Measurements from ENCODE around the gene OGFRL1.

The OGFRL1 gene

GRCh38 chr6:71334768-71335167, 46.2 kb downstream of the OGFRL1 start:
- DNase-seq (ENCODE audit: low spot score), result no peak

- no peak for DNase-seq (ENCODE audit: low spot score)
These were observed 46.9 kb downstream of the OGFRL1 start for GRCh38 chr6:71335544-71335943.

GRCh38 chr6:71336901-71337300, 48.3 kb downstream of the OGFRL1 start:
- DNase-seq (ENCODE audit: low spot score), result no peak

DNA sequence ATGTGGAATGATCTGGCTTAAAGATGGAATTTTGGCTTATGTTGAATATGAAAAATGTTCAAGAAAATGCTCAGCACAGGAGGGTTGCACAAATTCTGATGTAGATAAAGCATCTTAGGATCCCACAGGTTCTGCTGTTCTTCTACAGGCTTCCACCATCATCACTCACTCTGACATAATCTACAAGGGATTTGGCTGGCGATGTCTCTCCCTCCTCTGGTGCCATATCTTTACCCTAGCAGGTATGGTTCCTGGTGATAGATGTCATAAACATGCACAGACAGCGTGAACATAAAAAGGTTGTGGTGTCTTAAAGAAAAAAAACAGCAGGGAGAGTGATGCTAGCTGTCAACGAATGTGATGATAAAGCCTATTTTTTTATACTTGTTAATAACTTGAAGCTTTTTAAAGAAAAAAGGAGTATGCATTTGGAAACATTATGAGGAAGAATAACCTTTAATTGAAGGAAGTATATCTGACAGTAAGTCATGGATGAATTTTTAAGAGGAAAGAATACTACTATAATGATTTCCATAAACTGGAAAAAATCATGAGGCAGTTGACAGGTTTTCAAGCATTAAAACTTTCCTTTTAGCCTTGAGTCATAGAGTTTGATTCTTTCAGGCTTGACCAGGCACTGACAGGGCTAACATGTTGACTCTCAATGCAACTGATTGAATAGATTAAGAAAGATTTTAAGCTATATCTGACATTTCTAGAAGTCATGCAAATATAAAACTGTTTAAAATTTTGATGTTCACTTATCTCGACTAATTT, 50.1 kb downstream of the OGFRL1 start:
- no peak for DNase-seq (ENCODE audit: low spot score)

- no peak for DNase-seq (ENCODE audit: low spot score)
These were observed 54.2 kb downstream of the OGFRL1 start for GRCh38 chr6:71342772-71343171.

DNA sequence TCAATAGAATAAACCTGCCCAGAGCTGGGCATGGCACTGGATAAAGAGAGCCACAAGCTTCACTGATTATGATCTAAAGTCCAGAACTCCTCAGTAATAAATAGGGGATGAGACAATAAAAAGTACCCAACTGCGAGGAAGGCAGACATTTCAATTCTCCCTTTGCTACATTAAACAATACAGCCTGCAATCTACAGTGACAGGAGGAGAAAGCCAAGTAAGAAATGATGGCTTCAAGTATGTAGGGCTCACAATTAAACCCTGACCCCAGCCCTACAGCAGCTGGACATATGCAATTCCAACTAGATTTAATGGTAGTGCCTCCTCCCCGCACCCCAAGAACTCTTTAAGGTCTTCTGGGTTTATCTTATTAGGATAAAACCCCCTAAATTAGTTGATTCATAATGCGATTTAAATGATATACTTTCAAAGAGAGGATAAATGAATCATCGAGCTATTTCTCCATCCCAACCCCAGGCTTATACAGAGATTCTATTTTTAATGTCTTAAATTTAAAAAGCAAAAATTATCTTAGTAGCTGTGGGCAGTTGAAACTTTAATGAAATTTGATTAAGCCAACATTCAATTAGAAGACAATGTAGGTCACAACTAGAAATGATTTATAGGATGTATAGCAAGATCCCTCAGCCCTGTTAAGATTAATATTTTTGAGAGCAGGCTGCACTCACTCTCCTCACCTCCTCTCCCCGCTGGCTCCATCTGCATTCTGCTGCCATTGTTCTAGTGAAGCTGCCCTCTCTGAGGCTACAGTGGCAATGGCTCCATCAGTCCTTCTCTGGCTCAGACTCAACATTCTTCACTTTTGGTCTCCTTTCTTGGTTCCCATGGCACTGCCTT, 57.1 kb downstream of the OGFRL1 start:
- no peak for DNase-seq (ENCODE audit: low spot score)

DNA sequence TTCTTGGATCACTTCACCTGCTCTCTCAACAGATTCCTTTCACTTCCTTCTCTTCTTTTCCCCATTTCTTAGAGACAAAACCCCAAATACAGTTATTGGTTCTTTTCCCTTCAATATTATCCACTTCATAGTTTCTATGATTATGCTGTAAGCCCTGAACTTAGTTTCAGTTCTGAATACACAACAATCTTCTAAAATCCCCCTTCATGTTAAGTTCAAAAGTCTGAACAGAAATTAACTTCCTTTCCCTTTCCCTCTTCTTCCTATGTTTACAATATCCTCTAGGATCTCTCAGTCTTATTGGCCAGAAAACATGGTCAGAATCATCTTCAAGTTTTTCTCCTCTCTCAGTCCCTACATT, 57.7 kb downstream of the OGFRL1 start:
- no peak for DNase-seq (ENCODE audit: low spot score)

DNA sequence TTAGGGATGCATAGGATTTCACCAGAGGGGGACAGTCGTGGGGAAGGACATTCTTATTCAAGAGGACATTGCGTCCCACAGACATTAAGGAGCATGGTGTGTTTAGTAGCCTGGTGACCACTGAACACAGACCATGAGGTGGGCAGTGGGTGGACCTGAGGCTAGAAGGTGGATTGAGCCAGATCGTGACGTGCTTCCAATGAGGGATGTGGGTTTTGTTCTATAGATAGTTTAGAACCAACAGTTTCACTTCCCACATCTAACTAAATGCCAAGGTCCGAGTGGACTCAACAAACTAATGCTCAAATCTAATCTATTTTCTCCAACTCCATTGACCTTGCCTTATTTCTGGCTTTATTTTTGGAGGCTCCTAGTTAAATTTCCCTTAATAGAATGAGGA, 58.5 kb downstream of the OGFRL1 start:
- DNase-seq (ENCODE audit: low spot score), result no peak

GRCh38 chr6:71349395-71349794, 60.8 kb downstream of the OGFRL1 start:
- no peak for DNase-seq (ENCODE audit: low spot score)

GRCh38 chr6:71349976-71350615, 61.5 kb downstream of the OGFRL1 start:
- no peak for DNase-seq (ENCODE audit: low spot score)

- DNase-seq (ENCODE audit: low spot score), result no peak
These were observed 62.6 kb downstream of the OGFRL1 start for GRCh38 chr6:71351190-71351589.

Data from hepatic stellate cell (primary cell).